Measurements from ENCODE around the gene ZNF19. TPM values are rescaled to one million over a fixed set of nuclear protein-coding genes. Genes with fewer than 3 reads are reported as not detected.

ZNF19 gene
- total and polyA plus RNA-seq, 9 of the 15 experiments (the other 6 are each of a cell fraction or from before 2014, with no cell fraction given), result 1.2 to 2.8 (median 1.8) TPM

- CTCF ChIA-PET (ENCODE audit: low intra/inter-chr PET ratio), result no interaction called here
- intact Hi-C loops (cut with micrococcal nuclease), result no loop called here
- H3K36me3 ChIP-seq (ENCODE audit: control insufficient read depth, insufficient read depth, low read length), result no peaks in the 10 kb centered on the region; the same call in 2 of the 3 replicates
- H2AFZ ChIP-seq (ENCODE audit: low read depth, low read length), result peak overlapping the region; percentile 58
- no peak overlapping the region for H3K4me2 ChIP-seq (ENCODE audit: insufficient read depth, low read length)
- peaks cover 15 to 25% of the 10 kb centered on the region in 2 experiments for H3K4me1 ChIP-seq (replicated peaks in 1 of 2; ENCODE audit: control insufficient read depth in 2 of 2, insufficient read depth in 2 of 2, low read length in 2 of 2)
- H3K27ac ChIP-seq (ENCODE audit: extremely low read depth, low read depth, low read length), result peak overlapping the region; percentile 4; the same call in 1 of the 3 replicates
- in situ Hi-C loops (cut with MboI), result no loop called here
- no peak overlapping the region; a peak in 1 of 4 replicates for H3K9ac ChIP-seq (ENCODE audit: insufficient read depth in 1 of 2, low read depth in 2 of 2, low read length in 2 of 2)
- no TSS peak for BruUV-seq (replicated peaks)
- H3K27me3 ChIP-seq (ENCODE audit: control insufficient read depth in 2 of 2, insufficient read depth in 2 of 2, low read length in 2 of 2), result no peaks in the 10 kb centered on the region
- no peaks in the 10 kb centered on the region for H3K79me2 ChIP-seq (ENCODE audit: control insufficient read depth, insufficient read depth, low read length)
- DNase-seq (ENCODE audit: extremely low read depth in 1 of 4, low spot score in 3 of 4) (no peak), FAIRE-seq (peak; percentile 44), ATAC-seq (peak; percentile 41; the same call in 2 of the 3 replicates)
- H3K9me1 ChIP-seq (ENCODE audit: control insufficient read depth, insufficient read depth, low read length), result no peaks in the 10 kb centered on the region
- POLR2A ChIA-PET, result interaction anchor here (0.6 kb wide), 1 partner anchor 28 kb away, joined by 4 read pairs; the partner anchor contains the start of gene ZNF23
- no peaks in the 10 kb centered on the region; the same call in none of the 2 replicates for H3K9me3 ChIP-seq (replicated peaks; ENCODE audit: control insufficient read depth, insufficient read depth, low read depth, low read length)
- TF ChIP-seq MAFG (tag; conservative IDR thresholded peaks at IDR 0.05) (0 out of 2 replicates have a peak, but pooled peaks have one; percentile 15), ZNF316 (IDR thresholded peaks at IDR 0.05) (peak; percentile 37), MAFK (IDR thresholded peaks at IDR 0.05; ENCODE audit: low read length) (peak; percentile 2; the same call in 1 of the 2 replicates), C11orf30 (IDR thresholded peaks at IDR 0.05; ENCODE audit: low read depth) (peak; percentile 21; the same call in 1 of the 2 replicates), SIN3A (IDR thresholded peaks at IDR 0.05; ENCODE audit: borderline replicate concordance in 2 of 2, control insufficient read depth in 1 of 2, low read depth in 2 of 2, low read length in 2 of 2) (no peak)
- H3K4me3 ChIP-seq, result no peak overlapping the region
- H4K20me1 ChIP-seq (replicated peaks; ENCODE audit: control insufficient read depth, insufficient read depth, low read length), result no peaks in the 10 kb centered on the region
Observed at GRCh38 chr16:71490361-71490760, 1.2 kb upstream of the ZNF19 start.
